MM.1S (cell line): ENCODE measurements around the gene TMEM135.

ENCODE experiments used
- CTCF ChIP-seq: fragments of 300-600 bp; sonication (generic); IDR thresholded peaks from 2 replicates; pipeline ENCODE4 v1.5.1; 2016; ENCODE audit warnings: antibody characterized with exemption, low read length, mixed read lengths
- EZH2 ChIP-seq: fragments of 300-600 bp; sonication (generic); optimal IDR thresholded peaks from 2 replicates; pipeline ENCODE3; 2017; ENCODE audit warnings: low read depth, mild to moderate bottlenecking, antibody characterized with exemption, low read length, mixed read lengths
- EZH2phosphoT487 ChIP-seq: fragments of 300-600 bp; sonication (generic); IDR thresholded peaks from 2 replicates; pipeline ENCODE4 v1.6.1; 2018; ENCODE audit warnings: antibody characterized with exemption, low read length

DNA sequence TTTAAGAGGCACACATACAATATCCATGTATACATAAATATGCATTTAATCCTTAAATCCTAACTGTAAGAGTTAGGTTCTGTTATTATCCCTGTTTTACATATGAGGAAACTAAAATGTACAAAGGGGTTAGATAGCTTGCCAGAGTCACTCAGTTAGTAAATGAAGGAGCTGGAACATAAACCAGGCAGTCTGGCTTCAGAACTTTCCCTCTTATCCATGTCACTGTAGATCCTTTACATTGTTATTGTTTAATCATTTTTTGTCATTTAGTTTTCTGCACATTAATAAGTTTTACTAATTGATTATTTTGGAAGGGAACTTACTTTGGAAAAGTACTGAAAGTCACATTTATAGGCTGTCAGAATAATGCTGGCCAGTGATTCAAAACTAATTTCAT, 282.4 kb downstream of the TMEM135 start:
- no peak for TF ChIP-seq CTCF
- TF ChIP-seq EZH2 = no peak
- TF ChIP-seq EZH2phosphoT487 = no peak
